Measurements from ENCODE around the gene SOX18.
"Not testable (repeated sequence)": the region's sequence is repeated elsewhere in the genome, so short reads cannot be mapped to it uniquely, and the experiment has no call there.

Gene SOX18

GRCh38 chr20:64023361-64024140 is 25.9 kb downstream of the SOX18 start:
- DNase-seq (ENCODE audit: low read depth) = no peak
- no peak overlapping the region for H3K4me3 ChIP-seq (ENCODE audit: low read depth, low read length)
- TF ChIP-seq, protein P1, sequence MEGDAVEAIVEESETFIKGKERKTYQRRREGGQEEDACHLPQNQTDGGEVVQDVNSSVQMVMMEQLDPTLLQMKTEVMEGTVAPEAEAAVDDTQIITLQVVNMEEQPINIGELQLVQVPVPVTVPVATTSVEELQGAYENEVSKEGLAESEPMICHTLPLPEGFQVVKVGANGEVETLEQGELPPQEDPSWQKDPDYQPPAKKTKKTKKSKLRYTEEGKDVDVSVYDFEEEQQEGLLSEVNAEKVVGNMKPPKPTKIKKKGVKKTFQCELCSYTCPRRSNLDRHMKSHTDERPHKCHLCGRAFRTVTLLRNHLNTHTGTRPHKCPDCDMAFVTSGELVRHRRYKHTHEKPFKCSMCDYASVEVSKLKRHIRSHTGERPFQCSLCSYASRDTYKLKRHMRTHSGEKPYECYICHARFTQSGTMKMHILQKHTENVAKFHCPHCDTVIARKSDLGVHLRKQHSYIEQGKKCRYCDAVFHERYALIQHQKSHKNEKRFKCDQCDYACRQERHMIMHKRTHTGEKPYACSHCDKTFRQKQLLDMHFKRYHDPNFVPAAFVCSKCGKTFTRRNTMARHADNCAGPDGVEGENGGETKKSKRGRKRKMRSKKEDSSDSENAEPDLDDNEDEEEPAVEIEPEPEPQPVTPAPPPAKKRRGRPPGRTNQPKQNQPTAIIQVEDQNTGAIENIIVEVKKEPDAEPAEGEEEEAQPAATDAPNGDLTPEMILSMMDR (conservative IDR thresholded peaks at IDR 0.05; ENCODE audit: low read depth, low read length) = no peak

- no peak for DNase-seq (ENCODE audit: low read depth)
- TF ChIP-seq, protein P1 (conservative IDR thresholded peaks at IDR 0.05; ENCODE audit: low read depth, low read length) = no peak
- no peak overlapping the region for H3K4me3 ChIP-seq (ENCODE audit: low read depth, low read length)
Measured at GRCh38 chr20:64022671-64023360, 26.6 kb downstream of the SOX18 start.

- no peak for DNase-seq (ENCODE audit: low read depth)
- H3K4me3 ChIP-seq (ENCODE audit: low read depth, low read length) = no peak overlapping the region
- TF ChIP-seq, protein P1 (conservative IDR thresholded peaks at IDR 0.05; ENCODE audit: low read depth, low read length) = no peak
Measured at GRCh38 chr20:64021124-64021975, 28.1 kb downstream of the SOX18 start.

DNA sequence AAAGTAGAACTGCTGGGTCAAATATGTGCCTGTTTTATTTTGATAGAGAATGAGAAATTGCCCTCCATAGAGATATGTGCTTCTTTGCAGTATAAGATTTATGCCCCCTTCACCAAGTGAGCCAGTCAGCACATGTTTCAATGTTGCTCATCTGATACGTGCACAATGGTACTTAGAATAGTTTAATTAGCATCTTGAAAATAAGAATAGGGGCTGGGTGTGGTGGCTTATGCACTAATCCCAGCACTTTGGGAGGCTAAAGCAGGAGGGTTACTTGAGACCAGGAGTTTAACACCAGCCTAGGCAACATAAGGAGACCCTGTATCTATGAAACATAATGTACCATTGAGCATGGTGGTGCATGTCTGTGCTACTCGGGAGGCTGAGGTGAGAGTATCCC is 33.8 kb downstream of the SOX18 start:
- H3K4me3 ChIP-seq (ENCODE audit: low read depth, low read length) = no peak overlapping the region
- TF ChIP-seq, protein P1 (conservative IDR thresholded peaks at IDR 0.05; ENCODE audit: low read depth, low read length) = no peak
- DNase-seq (ENCODE audit: low read depth) = no peak

DNA sequence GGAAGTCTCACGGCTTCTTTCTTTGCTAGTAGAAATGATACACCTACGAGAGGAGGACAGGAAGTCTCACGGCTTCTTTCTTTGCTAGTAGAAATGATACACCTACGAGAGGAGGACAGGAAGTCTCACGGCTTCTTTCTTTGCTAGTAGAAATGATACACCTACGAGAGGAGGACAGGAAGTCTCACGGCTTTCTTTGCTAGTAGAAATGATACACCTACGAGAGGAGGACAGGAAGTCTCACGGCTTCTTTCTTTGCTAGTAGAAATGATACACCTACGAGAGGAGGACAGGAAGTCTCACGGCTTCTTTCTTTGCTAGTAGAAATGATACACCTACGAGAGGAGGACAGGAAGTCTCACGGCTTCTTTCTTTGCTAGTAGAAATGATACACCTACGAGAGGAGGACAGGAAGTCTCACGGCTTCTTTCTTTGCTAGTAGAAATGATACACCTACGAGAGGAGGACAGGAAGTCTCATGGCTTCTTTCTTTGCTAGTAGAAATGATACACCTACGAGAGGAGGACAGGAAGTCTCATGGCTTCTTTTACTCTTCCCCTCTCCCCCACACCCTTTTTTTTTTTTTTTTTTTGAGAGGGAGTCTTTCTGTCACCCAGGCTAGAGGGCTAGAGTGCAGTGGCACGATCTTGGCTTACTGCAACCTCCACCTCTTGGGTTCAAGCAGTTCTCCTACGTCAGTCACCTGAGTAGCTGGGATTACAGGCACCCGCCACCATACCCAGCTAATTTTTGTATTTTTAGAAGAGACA is 36.9 kb downstream of the SOX18 start:
- H3K4me3 ChIP-seq (ENCODE audit: low read depth, low read length); DNase-seq (ENCODE audit: low read depth): not testable (repeated sequence)

DNA sequence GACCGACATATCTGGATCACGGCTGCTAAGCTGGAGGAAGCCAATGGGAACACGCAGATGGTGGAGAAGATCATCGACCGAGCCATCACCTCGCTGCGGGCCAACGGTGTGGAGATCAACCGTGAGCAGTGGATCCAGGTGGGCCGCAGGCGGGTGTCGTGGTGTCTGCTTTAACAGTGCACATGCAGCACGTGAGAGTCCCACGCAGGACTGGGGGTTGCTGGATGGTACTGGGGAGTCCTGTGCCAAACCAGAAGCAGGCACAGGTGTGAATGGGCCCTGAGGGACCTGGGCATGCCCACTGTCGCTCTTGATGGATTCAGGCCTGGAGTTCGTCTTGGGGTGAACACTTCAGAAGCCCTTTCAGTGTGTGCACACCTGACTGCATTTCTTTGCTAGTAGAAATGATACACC is 38.1 kb downstream of the SOX18 start:
- TF ChIP-seq, protein P1 (conservative IDR thresholded peaks at IDR 0.05; ENCODE audit: low read depth, low read length) = no peak
- no peak overlapping the region for H3K4me3 ChIP-seq (ENCODE audit: low read depth, low read length)
- DNase-seq (ENCODE audit: low read depth) = no peak
